GM19193 (cell line): ENCODE measurements around the gene AFF1.

Experiments
- POLR2A ChIP-seq: IDR thresholded peaks from 4 replicates; pipeline ENCODE4 v1.6.1; 2011; ENCODE audit not compliant: insufficient read depth, insufficient read length; ENCODE audit errors: extremely low read depth

The AFF1 gene

GRCh38 chr4:86976801-86977485, 42.1 kb downstream of the AFF1 start:
- no peak for TF ChIP-seq POLR2A

- TF ChIP-seq POLR2A: no peak
These were observed 42.9 kb downstream of the AFF1 start for GRCh38 chr4:86977621-86978184.

- no peak for TF ChIP-seq POLR2A
These were observed 43.9 kb downstream of the AFF1 start for GRCh38 chr4:86978709-86979108.

- no peak for TF ChIP-seq POLR2A
These were observed 45.4 kb downstream of the AFF1 start for GRCh38 chr4:86980230-86980629.

GRCh38 chr4:86981789-86982188, 47.0 kb downstream of the AFF1 start:
- TF ChIP-seq POLR2A: no peak

- no peak for TF ChIP-seq POLR2A
These were observed 55.7 kb downstream of the AFF1 start for GRCh38 chr4:86990510-86990909.

GRCh38 chr4:86991994-86992393, 57.2 kb downstream of the AFF1 start:
- no peak for TF ChIP-seq POLR2A

GRCh38 chr4:86993909-86994681, 59.3 kb downstream of the AFF1 start:
- no peak for TF ChIP-seq POLR2A

- TF ChIP-seq POLR2A: no peak
These were observed 59.9 kb downstream of the AFF1 start for GRCh38 chr4:86994686-86995085.

GRCh38 chr4:86999136-86999643, 64.4 kb downstream of the AFF1 start:
- no peak for TF ChIP-seq POLR2A

GRCh38 chr4:87002682-87003043, 67.9 kb downstream of the AFF1 start:
- no peak for TF ChIP-seq POLR2A

GRCh38 chr4:87003266-87003665, 68.5 kb downstream of the AFF1 start:
- TF ChIP-seq POLR2A: no peak

GRCh38 chr4:87005369-87005689, 70.5 kb downstream of the AFF1 start:
- no peak for TF ChIP-seq POLR2A

- no peak for TF ChIP-seq POLR2A
These were observed 71.0 kb downstream of the AFF1 start for GRCh38 chr4:87005690-87006425.

GRCh38 chr4:87006426-87006675, 71.5 kb downstream of the AFF1 start:
- no peak for TF ChIP-seq POLR2A
